Measurements from ENCODE around the gene OSBPL5. TPM values are rescaled to one million over a fixed set of nuclear protein-coding genes. Genes with fewer than 3 reads are reported as not detected.

OSBPL5 gene
- total RNA-seq, 4 donors from 2014 or later: 43.4 to 75.2 (median 56.8) TPM

- no peak overlapping the region for H3K27ac ChIP-seq
- no peak overlapping the region for H3K4me3 ChIP-seq
- TF ChIP-seq POLR2A (IDR thresholded peaks at IDR 0.05) (no peak), CTCF (IDR thresholded peaks at IDR 0.05) (no peak), EP300 (IDR thresholded peaks at IDR 0.05) (no peak), POLR2AphosphoS5 (IDR thresholded peaks at IDR 0.05) (no peak)
- WGBS: 96% methylated on average over 8 of the region's 11 CpGs
- no peaks in the 10 kb centered on the region for H3K36me3 ChIP-seq
- H3K4me1 ChIP-seq: peaks cover 24% of the 10 kb centered on the region
- H3K9me3 ChIP-seq: no peaks in the 10 kb centered on the region
- no peaks in the 10 kb centered on the region for H3K27me3 ChIP-seq
- DNase-seq (ENCODE audit: low spot score in 2 of 2): no peak
Observed at GRCh38 chr11:3060436-3061025, 104.6 kb downstream of the OSBPL5 start.

GRCh38 chr11:3058753-3059664 lies 106.1 kb downstream of the OSBPL5 start:
- DNase-seq (ENCODE audit: low spot score in 2 of 2): no peak
- Histone ChIP-seq H3K9me3 (no peaks in the 10 kb centered on the region), H3K36me3 (peaks cover 3% of the 10 kb centered on the region), H3K4me3 (no peak overlapping the region), H3K27ac (no peak overlapping the region), H3K27me3 (no peaks in the 10 kb centered on the region), H3K4me1 (peaks cover 30% of the 10 kb centered on the region)
- TF ChIP-seq CTCF (IDR thresholded peaks at IDR 0.05): no peak
- no peak for TF ChIP-seq POLR2AphosphoS5 (IDR thresholded peaks at IDR 0.05)
- no peak for TF ChIP-seq EP300 (IDR thresholded peaks at IDR 0.05)
- TF ChIP-seq POLR2A (IDR thresholded peaks at IDR 0.05): no peak
- 75% methylated on average over 13 of the region's 13 CpGs for WGBS

- H3K9me3 ChIP-seq: no peaks in the 10 kb centered on the region
- peak; percentile 97 to 98 for DNase-seq (ENCODE audit: low spot score in 2 of 2)
- peak within 1 kb of the TSS; percentile 86 for H3K4me3 ChIP-seq
- 2% methylated on average over 62 of the region's 68 CpGs for WGBS
- no peaks in the 10 kb centered on the region for H3K27me3 ChIP-seq
- TF ChIP-seq POLR2AphosphoS5 (IDR thresholded peaks at IDR 0.05) (peak in 2 of 3 donors; percentile 85 to 86), POLR2A (IDR thresholded peaks at IDR 0.05) (peak in 1 of 2 donors; percentile 24), EP300 (IDR thresholded peaks at IDR 0.05) (peak; percentile 20), CTCF (IDR thresholded peaks at IDR 0.05) (no peak)
- H3K4me1 ChIP-seq: peaks cover 32% of the 10 kb centered on the region
- H3K27ac ChIP-seq: peak within 1 kb of the TSS; percentile 79
- peaks cover 6% of the 10 kb centered on the region for H3K36me3 ChIP-seq
Observed at GRCh38 chr11:3057069-3057963, 107.8 kb downstream of the OSBPL5 start, which contains the start of gene CARS1. CARS1 (minus strand) TSS chr11:3057423; CDS start chr11:3057367, 56 bp downstream.

- DNase-seq (ENCODE audit: low spot score in 2 of 2): no peak
- Histone ChIP-seq H3K4me1 (peaks cover 37% of the 10 kb centered on the region), H3K9me3 (no peaks in the 10 kb centered on the region), H3K36me3 (peaks cover 6% of the 10 kb centered on the region), H3K4me3 (peak overlapping the region; percentile 86), H3K27ac (peak overlapping the region; percentile 79), H3K27me3 (no peaks in the 10 kb centered on the region)
- no peak for TF ChIP-seq POLR2A (IDR thresholded peaks at IDR 0.05)
- TF ChIP-seq CTCF (IDR thresholded peaks at IDR 0.05): no peak
- no peak for TF ChIP-seq POLR2AphosphoS5 (IDR thresholded peaks at IDR 0.05)
- no peak for TF ChIP-seq EP300 (IDR thresholded peaks at IDR 0.05)
- 3% methylated on average over 18 of the region's 29 CpGs for WGBS
Observed at GRCh38 chr11:3056296-3057068, 108.6 kb downstream of the OSBPL5 start.
